HEK293 (cell line): ENCODE measurements around the gene TOR1A.

Source experiments
- CTCF ChIP-seq: fragments of 450-650 bp; formaldehyde crosslinking; IDR thresholded peaks from 2 replicates; pipeline ENCODE4 v1.5.1; 2016; ENCODE audit warnings: missing biosample characterization, missing genetic modification characterization
- KLF7 ChIP-seq: fragments of 450-650 bp; formaldehyde crosslinking; IDR thresholded peaks from 2 replicates; pipeline ENCODE4 v1.5.1; 2016; ENCODE audit warnings: missing biosample characterization, missing genetic modification characterization, borderline replicate concordance
- ZBTB20 ChIP-seq: fragments of 450-650 bp; formaldehyde crosslinking; IDR thresholded peaks from 2 replicates; pipeline ENCODE4 v1.5.1; 2016; ENCODE audit warnings: missing biosample characterization, missing genetic modification characterization
- ZNF121 ChIP-seq: fragments of 450-650 bp; formaldehyde crosslinking; IDR thresholded peaks from 2 replicates; pipeline ENCODE4 v1.5.1; 2016; ENCODE audit warnings: missing biosample characterization, missing genetic modification characterization
- ZNF140 ChIP-seq: fragments of 450-650 bp; formaldehyde crosslinking; IDR thresholded peaks from 2 replicates; pipeline ENCODE4 v1.5.1; 2016; ENCODE audit warnings: missing biosample characterization, missing genetic modification characterization
- ZNF146 ChIP-seq: fragments of 450-650 bp; formaldehyde crosslinking; IDR thresholded peaks from 2 replicates; pipeline ENCODE4 v1.5.1; 2016; ENCODE audit warnings: missing biosample characterization, missing genetic modification characterization
- ZNF24 ChIP-seq: fragments of 450-650 bp; formaldehyde crosslinking; IDR thresholded peaks from 2 replicates; pipeline ENCODE4 v1.5.1; 2016; ENCODE audit warnings: missing biosample characterization, missing genetic modification characterization
- ZNF274 ChIP-seq, 2 experiments: fragments of 200-500 bp in 1 of 2; fragments of 450-650 bp in 1 of 2; sonication (Bioruptor generic) in 1 of 2; formaldehyde crosslinking in 1 of 2; IDR thresholded peaks; 2 replicates each; pipeline versions ENCODE4 v1.5.1 to v1.6.1; 2014 to 2016; ENCODE audit warnings: borderline replicate concordance in 1 of 2, inconsistent platforms in 1 of 2, low read length in 1 of 2, missing biosample characterization in 1 of 2, missing genetic modification characterization in 1 of 2
- ZNF354C ChIP-seq: fragments of 450-650 bp; formaldehyde crosslinking; IDR thresholded peaks from 2 replicates; pipeline ENCODE4 v1.5.1; 2016; ENCODE audit warnings: missing biosample characterization, missing genetic modification characterization, low read depth, borderline replicate concordance
- ZNF707 ChIP-seq: fragments of 450-650 bp; formaldehyde crosslinking; IDR thresholded peaks from 2 replicates; pipeline ENCODE4 v1.5.1; 2016; ENCODE audit warnings: missing biosample characterization, missing genetic modification characterization
- ZSCAN23 ChIP-seq: fragments of 450-650 bp; formaldehyde crosslinking; IDR thresholded peaks from 2 replicates; pipeline ENCODE4 v1.5.1; 2016; ENCODE audit warnings: missing biosample characterization, missing genetic modification characterization

GRCh38 chr9:129777769-129778130, 46.2 kb downstream of the TOR1A start:
- TF ChIP-seq ZNF140 (tag by site-specific recombination), result no peak
- no peak for TF ChIP-seq ZNF354C (tag by site-specific recombination)
- TF ChIP-seq CTCF (tag by site-specific recombination), result no peak
- no peak for TF ChIP-seq ZNF146
- TF ChIP-seq ZNF121, result no peak
- no peak for TF ChIP-seq KLF7
- no peak for TF ChIP-seq ZNF707 (tag by site-specific recombination)
- no peak; the same call in 1 of the 2 replicates for TF ChIP-seq ZNF24
- no peak for TF ChIP-seq ZNF274 (IDR thresholded peaks at IDR 0.05; ENCODE audit: low read length)
- no peak for TF ChIP-seq ZNF274 (tag by site-specific recombination; IDR thresholded peaks at IDR 0.05; ENCODE audit: borderline replicate concordance)
- no peak for TF ChIP-seq ZBTB20 (tag by site-specific recombination)
- no peak for TF ChIP-seq ZSCAN23
